ENCODE measurements around the gene SIPA1L3. TPM values are rescaled to one million over a fixed set of nuclear protein-coding genes. Genes with fewer than 3 reads are reported as not detected.

Gene SIPA1L3
- polyA plus RNA-seq, 1 donor from 2014 or later = 2.8 TPM

DNA sequence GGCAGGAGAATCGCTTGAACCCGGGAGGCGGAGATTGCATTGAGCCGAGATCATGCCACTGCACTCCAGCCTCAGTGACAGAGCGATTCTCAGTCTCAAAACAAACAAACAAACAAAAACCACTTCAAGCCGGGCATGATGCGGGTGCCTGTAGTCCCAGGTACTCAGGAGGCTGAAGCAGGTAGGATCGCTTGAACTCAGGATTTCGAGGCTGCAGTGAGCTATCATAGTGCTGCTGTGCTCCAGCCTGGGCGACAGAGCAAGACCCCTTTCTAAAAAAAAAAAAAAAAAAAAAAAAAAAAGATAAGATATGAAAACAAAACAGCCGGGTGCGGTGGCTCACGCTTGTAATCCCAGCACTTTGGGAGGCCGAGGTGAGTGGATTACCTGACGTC is 336.3 kb downstream of the SIPA1L3 start:
- Histone ChIP-seq H3K9me3 (ENCODE audit: low read length) (no peaks in the 10 kb centered on the region), H3K27ac (ENCODE audit: low read length) (no peak overlapping the region), H3K4me2 (ENCODE audit: low read length) (no peak overlapping the region), H2AFZ (ENCODE audit: low read depth, low read length) (no peak overlapping the region), H3K4me3 (ENCODE audit: low read length) (no peak overlapping the region), H3F3A (ENCODE audit: insufficient read depth, low read length, poor library complexity, severe bottlenecking) (no peaks in the 10 kb centered on the region), H3K79me2 (replicated peaks; ENCODE audit: insufficient read depth, low read length) (no peaks in the 10 kb centered on the region), H3K9ac (ENCODE audit: low read length) (no peak overlapping the region), H4K20me1 (ENCODE audit: insufficient read depth) (no peaks in the 10 kb centered on the region), H3K36me3 (ENCODE audit: insufficient read depth, low read length) (no peaks in the 10 kb centered on the region), H3K9me2 (ENCODE audit: insufficient read depth, low read length) (no peaks in the 10 kb centered on the region), H3K27me3 (ENCODE audit: insufficient read depth, low read depth, low read length) (no peaks in the 10 kb centered on the region)
- TF ChIP-seq SMC3 (conservative IDR thresholded peaks at IDR 0.05; ENCODE audit: poor library complexity) (no peak), MXI1 (conservative IDR thresholded peaks at IDR 0.05; ENCODE audit: poor library complexity, severe bottlenecking) (no peak), EZH2 (IDR thresholded peaks at IDR 0.05; ENCODE audit: borderline replicate concordance, insufficient read depth, low read length, poor library complexity, severe bottlenecking) (no peak), TAF1 (IDR thresholded peaks at IDR 0.05; ENCODE audit: low read depth) (no peak), POLR2AphosphoS5 (IDR thresholded peaks at IDR 0.05) (no peak), EP300 (conservative IDR thresholded peaks at IDR 0.05; ENCODE audit: poor library complexity, severe bottlenecking) (no peak), RAD21 (conservative IDR thresholded peaks at IDR 0.05) (no peak)
- TF ChIP-seq, protein P1, sequence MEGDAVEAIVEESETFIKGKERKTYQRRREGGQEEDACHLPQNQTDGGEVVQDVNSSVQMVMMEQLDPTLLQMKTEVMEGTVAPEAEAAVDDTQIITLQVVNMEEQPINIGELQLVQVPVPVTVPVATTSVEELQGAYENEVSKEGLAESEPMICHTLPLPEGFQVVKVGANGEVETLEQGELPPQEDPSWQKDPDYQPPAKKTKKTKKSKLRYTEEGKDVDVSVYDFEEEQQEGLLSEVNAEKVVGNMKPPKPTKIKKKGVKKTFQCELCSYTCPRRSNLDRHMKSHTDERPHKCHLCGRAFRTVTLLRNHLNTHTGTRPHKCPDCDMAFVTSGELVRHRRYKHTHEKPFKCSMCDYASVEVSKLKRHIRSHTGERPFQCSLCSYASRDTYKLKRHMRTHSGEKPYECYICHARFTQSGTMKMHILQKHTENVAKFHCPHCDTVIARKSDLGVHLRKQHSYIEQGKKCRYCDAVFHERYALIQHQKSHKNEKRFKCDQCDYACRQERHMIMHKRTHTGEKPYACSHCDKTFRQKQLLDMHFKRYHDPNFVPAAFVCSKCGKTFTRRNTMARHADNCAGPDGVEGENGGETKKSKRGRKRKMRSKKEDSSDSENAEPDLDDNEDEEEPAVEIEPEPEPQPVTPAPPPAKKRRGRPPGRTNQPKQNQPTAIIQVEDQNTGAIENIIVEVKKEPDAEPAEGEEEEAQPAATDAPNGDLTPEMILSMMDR (IDR thresholded peaks at IDR 0.05; ENCODE audit: poor library complexity, severe bottlenecking) = no peak

DNA sequence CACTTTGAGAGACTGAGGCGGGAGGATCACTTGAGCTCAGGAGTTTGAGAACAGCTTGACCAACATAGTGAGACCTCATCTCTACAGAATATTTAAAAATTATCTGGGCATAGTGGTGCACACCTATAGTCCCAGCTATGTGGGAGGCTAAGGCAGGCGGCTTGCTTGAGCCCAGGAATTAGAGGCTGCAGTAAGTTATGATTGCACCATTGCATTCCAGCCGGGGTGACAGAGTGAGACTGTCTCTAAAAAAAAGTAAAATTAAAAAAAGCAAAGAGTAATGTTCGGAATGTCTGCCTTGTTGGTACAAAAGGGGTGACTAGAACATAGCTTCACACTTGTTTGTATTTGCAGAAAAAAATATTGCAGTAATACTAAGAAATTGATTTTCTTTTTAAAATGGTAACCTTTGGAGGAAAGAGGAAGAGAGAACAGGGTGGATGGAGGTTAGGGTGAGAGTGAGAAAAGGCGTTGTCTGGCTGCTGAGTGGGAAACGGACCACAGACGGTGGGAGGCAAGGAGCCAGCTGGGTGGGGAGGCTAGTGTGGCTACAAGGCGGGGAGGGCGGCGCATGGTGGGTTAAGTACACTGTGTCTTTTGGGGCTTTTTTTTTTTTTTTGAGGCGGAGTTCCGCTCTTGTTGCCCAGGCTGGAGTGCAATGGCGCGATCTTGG is 339.0 kb downstream of the SIPA1L3 start:
- Histone ChIP-seq H3K36me3 (ENCODE audit: insufficient read depth, low read length) (no peaks in the 10 kb centered on the region), H3K27me3 (ENCODE audit: insufficient read depth, low read depth, low read length) (no peaks in the 10 kb centered on the region), H3K9me3 (ENCODE audit: low read length) (no peaks in the 10 kb centered on the region), H2AFZ (ENCODE audit: low read depth, low read length) (no peak overlapping the region), H3K9ac (ENCODE audit: low read length) (no peak overlapping the region), H3F3A (ENCODE audit: insufficient read depth, low read length, poor library complexity, severe bottlenecking) (no peaks in the 10 kb centered on the region), H3K4me2 (ENCODE audit: low read length) (no peak overlapping the region), H3K9me2 (ENCODE audit: insufficient read depth, low read length) (no peaks in the 10 kb centered on the region), H3K27ac (ENCODE audit: low read length) (no peak overlapping the region), H3K4me3 (ENCODE audit: low read length) (no peak overlapping the region), H4K20me1 (ENCODE audit: insufficient read depth) (no peaks in the 10 kb centered on the region), H3K79me2 (replicated peaks; ENCODE audit: insufficient read depth, low read length) (no peaks in the 10 kb centered on the region)
- TF ChIP-seq SMC3 (conservative IDR thresholded peaks at IDR 0.05; ENCODE audit: poor library complexity) (no peak), RAD21 (conservative IDR thresholded peaks at IDR 0.05) (no peak), EP300 (conservative IDR thresholded peaks at IDR 0.05; ENCODE audit: poor library complexity, severe bottlenecking) (no peak), EZH2 (IDR thresholded peaks at IDR 0.05; ENCODE audit: borderline replicate concordance, insufficient read depth, low read length, poor library complexity, severe bottlenecking) (no peak), POLR2AphosphoS5 (IDR thresholded peaks at IDR 0.05) (no peak), MXI1 (conservative IDR thresholded peaks at IDR 0.05; ENCODE audit: poor library complexity, severe bottlenecking) (no peak), TAF1 (IDR thresholded peaks at IDR 0.05; ENCODE audit: low read depth) (no peak)
- TF ChIP-seq, protein P2, sequence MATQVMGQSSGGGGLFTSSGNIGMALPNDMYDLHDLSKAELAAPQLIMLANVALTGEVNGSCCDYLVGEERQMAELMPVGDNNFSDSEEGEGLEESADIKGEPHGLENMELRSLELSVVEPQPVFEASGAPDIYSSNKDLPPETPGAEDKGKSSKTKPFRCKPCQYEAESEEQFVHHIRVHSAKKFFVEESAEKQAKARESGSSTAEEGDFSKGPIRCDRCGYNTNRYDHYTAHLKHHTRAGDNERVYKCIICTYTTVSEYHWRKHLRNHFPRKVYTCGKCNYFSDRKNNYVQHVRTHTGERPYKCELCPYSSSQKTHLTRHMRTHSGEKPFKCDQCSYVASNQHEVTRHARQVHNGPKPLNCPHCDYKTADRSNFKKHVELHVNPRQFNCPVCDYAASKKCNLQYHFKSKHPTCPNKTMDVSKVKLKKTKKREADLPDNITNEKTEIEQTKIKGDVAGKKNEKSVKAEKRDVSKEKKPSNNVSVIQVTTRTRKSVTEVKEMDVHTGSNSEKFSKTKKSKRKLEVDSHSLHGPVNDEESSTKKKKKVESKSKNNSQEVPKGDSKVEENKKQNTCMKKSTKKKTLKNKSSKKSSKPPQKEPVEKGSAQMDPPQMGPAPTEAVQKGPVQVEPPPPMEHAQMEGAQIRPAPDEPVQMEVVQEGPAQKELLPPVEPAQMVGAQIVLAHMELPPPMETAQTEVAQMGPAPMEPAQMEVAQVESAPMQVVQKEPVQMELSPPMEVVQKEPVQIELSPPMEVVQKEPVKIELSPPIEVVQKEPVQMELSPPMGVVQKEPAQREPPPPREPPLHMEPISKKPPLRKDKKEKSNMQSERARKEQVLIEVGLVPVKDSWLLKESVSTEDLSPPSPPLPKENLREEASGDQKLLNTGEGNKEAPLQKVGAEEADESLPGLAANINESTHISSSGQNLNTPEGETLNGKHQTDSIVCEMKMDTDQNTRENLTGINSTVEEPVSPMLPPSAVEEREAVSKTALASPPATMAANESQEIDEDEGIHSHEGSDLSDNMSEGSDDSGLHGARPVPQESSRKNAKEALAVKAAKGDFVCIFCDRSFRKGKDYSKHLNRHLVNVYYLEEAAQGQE (IDR thresholded peaks at IDR 0.05; ENCODE audit: borderline replicate concordance) = no peak
- TF ChIP-seq, protein P1 (IDR thresholded peaks at IDR 0.05; ENCODE audit: poor library complexity, severe bottlenecking) = no peak

Data from neural cell (in vitro differentiated cells).